LNCaP clone FGC (cell line): ENCODE data around the gene FAM168A.

Experiments
- DNase-seq: peaks from one replicate; pipeline ENCODE4 v3.0.0-alpha.2; 2011; ENCODE audit warnings: low read depth
- H3K4me3 ChIP-seq: 2 replicates; pipeline ENCODE4 v1.5.1; 2011; ENCODE audit warnings: mild to moderate bottlenecking, low read depth, low read length, control low read depth
- TF ChIP-seq, protein P1 (sequence below): IDR thresholded peaks from 2 replicates; pipeline ENCODE4 v1.5.1; 2012; ENCODE audit warnings: mild to moderate bottlenecking; ENCODE audit not compliant: control insufficient read depth, insufficient read depth; ENCODE audit errors: extremely low read depth

Gene FAM168A

DNA sequence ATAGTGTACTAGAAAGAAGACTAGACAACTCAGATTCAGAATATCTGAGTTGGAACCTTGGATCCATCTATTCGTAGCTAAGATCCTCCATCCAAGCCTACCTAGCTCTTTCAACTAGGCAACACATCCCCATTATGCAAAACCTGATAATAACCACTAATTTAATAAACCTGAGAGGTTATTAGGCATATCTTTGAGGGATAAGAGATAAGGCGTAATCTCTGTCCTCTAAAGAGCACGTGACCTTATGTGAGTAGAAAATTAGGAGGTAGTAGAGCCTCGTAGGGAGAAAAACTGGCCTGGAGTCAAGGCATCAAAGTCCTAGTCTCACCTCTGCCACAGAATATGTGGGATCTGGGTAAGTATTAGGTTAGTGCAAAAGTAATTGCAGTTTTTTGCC, 87.8 kb downstream of the FAM168A start:
- H3K4me3 ChIP-seq = no peak overlapping the region
- TF ChIP-seq, protein P1, sequence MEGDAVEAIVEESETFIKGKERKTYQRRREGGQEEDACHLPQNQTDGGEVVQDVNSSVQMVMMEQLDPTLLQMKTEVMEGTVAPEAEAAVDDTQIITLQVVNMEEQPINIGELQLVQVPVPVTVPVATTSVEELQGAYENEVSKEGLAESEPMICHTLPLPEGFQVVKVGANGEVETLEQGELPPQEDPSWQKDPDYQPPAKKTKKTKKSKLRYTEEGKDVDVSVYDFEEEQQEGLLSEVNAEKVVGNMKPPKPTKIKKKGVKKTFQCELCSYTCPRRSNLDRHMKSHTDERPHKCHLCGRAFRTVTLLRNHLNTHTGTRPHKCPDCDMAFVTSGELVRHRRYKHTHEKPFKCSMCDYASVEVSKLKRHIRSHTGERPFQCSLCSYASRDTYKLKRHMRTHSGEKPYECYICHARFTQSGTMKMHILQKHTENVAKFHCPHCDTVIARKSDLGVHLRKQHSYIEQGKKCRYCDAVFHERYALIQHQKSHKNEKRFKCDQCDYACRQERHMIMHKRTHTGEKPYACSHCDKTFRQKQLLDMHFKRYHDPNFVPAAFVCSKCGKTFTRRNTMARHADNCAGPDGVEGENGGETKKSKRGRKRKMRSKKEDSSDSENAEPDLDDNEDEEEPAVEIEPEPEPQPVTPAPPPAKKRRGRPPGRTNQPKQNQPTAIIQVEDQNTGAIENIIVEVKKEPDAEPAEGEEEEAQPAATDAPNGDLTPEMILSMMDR = no peak
- DNase-seq = no peak

DNA sequence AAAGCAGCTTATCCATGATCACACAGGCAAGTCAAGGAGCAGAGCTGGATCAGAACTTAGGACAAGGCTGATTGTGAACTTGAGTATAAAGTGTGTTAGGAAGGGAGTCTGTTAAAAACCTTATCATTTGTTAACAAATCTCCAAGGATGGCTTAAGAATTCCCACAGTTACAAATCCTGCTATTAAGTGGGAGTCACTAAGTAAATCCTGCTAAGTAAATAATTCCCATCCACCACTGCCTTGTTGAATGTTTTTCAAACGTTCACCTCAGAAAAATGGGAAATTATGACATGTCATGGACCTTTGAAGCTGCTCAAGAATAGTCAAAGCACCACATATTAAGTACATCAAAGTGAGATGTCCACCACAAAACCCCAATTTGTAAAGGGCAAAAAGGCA, 88.7 kb downstream of the FAM168A start:
- no peak overlapping the region for H3K4me3 ChIP-seq
- TF ChIP-seq, protein P1 = no peak
- no peak for DNase-seq

DNA sequence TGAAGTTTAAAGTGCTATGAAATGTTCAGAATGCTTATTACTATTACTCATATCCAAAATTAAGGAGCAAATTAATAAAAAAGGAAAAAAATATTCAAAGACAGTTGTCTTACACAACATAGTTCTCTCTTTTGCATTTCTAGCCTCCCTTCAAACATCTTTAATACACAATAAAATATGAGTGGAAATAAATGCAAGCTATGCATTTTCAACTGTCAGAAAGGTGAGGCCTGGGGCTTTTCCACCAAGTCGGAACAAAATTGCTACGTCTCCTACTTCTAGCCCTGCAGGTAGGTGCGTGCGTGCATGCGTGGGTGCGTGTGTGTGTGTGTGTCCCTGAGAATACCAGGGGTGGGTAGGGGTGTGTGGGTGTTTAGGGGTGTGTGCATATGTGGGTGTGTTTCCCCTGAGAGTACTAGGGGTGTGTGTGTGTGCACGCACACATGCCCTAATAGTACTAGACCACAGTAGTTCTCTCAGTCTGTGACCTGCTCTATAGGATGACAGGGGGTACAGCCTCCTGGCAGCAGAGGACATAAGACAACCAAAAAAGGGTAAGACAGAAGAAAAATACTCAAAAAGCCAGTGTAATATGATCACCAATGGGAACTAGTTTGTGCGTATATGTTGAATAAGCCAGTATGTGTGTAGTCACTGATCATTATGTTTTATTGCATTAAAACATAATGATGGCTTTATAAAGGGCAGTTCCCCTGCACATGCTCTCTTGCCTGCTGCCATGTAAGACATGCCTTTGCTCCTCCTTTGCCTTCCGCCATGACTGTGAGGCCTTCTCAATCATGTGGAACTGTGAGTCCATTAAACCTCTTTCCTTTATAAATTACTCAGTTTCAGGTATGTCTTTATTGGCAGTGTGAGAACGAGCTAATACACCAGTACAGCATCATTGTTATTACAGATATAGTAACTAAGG, 89.4 kb downstream of the FAM168A start:
- no peak for DNase-seq
- no peak overlapping the region for H3K4me3 ChIP-seq
- TF ChIP-seq, protein P1 = no peak

DNA sequence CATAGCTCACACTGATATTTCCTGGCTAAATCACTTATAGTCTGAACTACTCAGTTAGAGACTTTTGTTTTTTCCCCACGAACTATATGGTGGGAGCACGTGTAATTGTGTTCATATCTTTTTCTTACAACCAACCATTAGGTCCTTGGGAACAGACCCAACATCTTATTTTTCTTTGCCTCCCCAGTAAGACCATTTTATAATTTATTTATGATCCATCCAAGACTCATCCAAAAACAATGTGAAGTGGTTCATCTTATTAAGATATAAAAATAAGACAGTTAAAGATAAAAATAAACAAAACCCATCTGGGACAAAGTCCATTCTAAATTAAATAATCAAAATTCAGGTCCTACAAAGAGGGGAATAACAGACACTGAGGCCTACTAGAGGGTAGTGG, 90.8 kb downstream of the FAM168A start:
- DNase-seq = no peak
- H3K4me3 ChIP-seq = no peak overlapping the region
- TF ChIP-seq, protein P1 = no peak

DNA sequence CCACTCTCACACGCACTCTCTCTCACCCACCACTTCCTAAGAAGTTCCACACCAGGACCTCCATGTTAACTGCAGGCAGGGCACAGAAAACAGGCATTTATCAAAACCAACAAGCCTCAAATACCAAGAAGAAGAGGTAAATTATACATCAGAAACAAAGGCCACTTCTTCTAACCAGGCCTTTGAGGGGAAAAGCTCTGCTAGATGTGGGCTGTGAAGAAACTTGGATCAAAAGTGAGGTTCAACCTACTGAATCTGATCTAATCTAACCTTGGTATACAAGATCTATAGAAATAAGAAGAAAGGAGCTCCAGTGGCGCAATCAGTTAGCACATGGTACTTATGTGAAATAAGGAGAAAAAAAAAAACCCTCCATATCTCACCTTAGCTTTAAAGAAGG, 91.9 kb downstream of the FAM168A start:
- no peak overlapping the region for H3K4me3 ChIP-seq
- no peak for DNase-seq
- TF ChIP-seq, protein P1 = no peak

DNA sequence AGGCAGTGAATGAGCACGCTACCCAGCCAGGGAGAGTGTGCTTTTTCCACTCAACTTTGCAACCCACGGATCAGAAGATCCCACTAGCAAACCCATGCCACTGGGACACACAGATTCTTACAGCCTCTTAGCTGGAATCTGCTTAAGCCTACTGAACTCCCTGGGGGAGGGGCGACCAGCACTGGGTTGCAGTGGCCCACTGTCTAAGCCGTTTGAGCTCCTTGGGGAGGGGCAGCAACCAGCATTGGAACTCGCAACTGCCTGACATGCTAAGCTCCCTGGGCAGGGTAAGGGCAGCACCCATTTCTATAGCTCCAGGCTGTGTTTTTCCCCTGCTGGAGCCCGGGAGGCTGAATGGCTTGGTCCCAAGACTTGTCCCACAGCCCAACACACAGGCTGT, 99.6 kb downstream of the FAM168A start:
- H3K4me3 ChIP-seq = no peak overlapping the region
- no peak for DNase-seq
- TF ChIP-seq, protein P1 = no peak

DNA sequence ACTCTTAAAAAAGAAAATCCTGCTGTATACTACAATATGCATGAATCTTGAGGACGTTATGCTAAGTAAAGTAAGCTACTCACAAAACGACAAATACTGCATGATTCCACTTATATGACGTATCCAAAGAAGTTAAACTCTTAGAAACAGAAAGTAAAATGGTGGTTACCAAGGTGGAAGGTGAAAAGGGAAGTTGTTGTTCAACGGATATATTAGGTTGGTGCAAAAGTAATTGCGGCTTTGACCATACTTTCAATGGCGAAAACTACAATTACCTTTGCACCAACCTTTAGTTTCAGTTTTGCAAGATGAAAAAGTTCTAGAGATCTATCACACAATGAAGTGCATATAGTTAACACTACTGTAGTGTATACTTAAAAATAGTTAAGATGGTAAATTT, 101.8 kb downstream of the FAM168A start:
- H3K4me3 ChIP-seq = no peak overlapping the region
- TF ChIP-seq, protein P1 = no peak
- DNase-seq = no peak
